HG03066 (cell line): ENCODE results near the gene PC.
"Not testable (repeated sequence)": the region's sequence is repeated elsewhere in the genome, so short reads cannot be mapped to it uniquely, and the experiment has no call there.

Experiments
- ATAC-seq: cut with Tn5 transposase; IDR thresholded peaks from one replicate; pipeline ENCODE4 v1.9.1; 2021; ENCODE audit warnings: low read depth; ENCODE audit not compliant: unreplicated experiment

The PC gene

DNA sequence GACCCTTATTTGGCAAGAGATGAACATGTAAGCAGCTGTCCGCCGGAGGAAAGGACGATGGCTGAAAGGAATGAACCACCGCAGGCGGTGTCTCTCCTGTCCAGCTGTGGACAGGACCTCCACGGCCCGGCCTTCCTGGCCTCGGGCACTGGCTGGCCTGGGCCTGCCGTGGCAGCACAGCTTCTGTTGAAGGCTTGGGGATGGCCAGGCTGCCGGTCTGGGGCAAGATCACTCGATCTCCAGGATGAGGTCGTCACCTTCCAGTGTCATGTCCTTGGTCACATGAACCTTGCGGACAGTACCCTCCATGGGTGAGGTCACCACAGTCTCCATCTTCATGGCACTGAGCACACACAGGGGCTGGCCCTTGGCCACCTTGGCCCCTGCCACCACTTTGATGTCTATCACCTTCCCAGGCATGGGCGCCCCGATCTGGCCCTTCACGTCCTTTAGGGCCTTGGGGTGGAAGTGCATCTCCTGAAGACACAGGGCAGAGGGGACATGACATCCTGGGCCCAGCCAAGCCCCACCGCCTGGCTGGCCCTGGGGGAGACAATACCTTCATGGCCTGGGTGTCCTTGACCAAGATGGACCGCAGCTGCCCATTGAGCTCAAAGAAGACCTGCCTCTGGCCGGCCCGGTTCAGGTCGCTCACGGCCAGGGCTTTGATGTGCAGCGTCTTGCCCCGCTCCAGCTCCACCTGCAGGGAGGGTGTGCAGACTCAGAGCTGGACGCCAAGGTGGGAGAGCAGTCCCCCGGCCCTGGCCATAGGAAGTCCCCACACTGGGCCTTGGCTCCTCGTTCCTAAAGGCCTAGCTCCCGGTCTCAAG lies 109.3 kb downstream of the PC start:
- ATAC-seq: no peak

DNA sequence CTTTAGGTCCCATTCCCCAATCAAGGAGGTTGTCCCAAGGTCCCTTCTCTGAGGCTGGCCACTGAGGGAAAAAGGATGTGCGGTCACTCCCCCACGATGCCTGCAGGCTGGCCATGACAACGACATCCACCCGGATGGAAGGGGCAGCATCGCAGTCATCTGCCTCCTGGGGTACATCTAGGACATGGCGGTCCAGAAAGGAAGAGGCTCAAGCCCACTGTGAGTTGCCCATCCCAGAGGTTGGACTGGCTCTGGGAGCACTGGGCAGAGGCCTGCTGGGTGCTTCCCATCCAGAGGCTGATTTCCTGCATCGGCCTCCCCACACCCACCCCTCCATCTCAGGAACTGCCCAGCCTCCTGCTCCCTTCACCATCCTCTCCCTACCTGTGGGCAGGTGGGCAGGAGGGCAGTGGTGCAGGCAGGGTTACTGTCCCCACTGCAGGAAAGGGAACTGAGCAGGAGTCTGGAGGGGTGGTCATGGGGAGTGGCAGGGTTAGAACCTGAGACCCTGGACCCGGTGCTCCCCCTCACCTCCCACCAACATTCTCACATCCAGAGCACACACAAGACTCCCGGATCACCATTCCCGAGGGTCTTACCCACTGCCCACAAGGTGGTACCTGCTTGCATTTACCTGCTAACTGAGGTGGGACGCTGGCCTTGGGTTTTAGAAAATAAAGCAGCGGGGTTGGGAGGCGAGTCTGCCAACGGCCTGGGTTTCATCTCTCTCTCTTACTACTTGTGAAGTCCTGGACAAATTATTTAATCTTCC lies 110.5 kb downstream of the PC start:
- ATAC-seq: no peak

DNA sequence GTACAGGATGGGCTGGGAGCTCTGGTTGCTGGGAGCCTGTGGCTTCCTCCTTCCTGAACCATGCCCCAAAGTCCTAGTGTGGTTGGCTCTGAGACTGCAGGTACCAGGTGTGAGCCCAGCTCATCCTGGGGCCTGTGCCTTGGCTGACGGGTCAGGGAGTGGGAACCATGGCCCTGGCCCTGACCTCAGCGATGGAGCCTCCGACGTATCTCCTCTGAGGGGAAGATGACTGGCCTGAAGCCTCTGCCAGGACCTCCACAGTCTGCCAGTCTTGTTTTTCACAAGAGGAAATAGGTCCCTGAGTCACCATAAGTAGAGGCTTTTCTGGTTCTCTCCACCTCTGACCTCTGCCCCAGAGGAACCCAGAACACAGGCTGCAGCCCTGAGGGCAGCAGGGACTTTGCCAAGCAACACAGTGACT lies 111.5 kb downstream of the PC start:
- no peak for ATAC-seq

DNA sequence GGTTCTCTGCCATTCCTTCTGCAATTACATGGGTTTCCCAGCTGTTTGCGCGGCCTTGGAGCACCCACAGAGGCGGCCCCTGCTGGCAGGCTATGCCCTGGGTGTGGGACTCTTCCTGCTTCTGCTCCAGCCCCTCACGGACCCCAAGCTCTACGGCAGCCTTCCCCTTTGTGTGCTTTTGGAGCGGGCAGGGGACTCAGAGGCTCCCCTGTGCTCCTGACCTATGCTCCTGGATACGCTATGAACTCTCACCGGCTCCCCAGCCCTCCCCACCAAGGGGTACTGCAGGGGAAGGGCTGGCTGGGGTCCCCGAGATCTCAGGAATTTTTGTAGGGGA lies 112.3 kb downstream of the PC start:
- ATAC-seq: no peak

DNA sequence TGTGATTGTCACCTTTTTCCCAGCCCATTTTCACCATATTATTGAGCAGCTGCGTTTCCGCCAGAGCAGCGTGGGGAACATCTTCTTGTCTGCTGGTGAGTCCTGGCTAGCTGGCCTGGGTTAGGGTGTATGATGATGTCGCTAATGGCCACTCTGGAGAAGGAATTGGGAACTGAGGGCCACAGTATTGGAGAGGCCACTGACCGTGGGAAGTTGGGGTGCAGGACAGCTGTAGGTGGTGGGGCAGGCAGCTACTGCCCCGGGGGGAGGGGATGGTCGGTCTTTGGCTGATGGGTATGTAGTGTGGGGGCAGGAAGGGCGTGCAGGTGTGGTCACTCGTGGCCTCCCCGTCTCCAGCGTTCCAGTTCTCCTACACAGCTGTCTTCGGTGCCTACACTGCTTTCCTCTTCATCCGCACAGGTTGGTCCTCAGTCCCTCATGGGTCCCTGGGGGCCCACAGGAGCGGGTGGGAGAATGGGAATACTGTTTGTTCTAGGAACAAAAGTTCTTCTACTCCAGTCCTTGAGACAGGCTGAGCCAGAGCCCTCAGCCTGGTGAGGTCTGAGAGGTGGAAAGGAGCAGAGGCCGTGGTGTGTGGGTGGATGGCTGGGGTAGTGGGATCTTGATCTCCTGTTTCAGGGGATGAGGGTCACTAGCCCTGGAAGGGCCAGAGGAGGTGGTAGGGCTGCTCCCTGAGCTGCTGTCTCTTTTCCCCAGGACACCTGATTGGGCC lies 112.9 kb downstream of the PC start:
- no peak for ATAC-seq

DNA sequence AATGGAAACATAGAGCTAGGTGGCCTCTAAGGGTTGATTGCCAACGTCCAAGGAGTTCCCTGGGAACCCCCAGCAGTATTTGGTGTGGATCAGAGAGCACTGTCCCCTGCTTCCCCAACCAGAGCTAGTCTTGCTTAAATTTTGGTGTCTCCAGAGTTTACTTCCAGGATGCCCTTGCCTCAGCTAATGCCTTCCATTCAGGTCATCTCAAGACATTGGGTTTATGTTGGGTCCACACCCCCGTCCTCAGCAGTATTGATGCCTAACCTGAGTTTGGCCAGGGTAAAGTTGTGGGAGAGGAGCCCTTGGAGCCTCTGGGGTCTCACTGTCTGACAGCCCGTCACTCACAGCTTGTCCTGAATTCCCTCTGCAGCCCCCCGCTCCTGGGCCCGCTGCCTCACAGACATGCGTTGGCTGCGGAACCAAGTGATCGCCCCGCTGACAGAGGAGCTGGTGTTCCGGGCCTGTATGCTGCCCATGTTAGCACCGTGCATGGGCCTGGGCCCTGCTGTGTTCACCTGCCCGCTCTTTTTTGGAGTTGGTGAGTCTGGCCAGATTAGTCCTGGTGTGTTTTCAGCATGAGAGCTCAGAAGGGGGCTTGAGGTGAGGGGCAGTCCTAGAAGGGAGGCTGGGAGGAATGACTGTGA lies 113.6 kb downstream of the PC start:
- no peak for ATAC-seq

DNA sequence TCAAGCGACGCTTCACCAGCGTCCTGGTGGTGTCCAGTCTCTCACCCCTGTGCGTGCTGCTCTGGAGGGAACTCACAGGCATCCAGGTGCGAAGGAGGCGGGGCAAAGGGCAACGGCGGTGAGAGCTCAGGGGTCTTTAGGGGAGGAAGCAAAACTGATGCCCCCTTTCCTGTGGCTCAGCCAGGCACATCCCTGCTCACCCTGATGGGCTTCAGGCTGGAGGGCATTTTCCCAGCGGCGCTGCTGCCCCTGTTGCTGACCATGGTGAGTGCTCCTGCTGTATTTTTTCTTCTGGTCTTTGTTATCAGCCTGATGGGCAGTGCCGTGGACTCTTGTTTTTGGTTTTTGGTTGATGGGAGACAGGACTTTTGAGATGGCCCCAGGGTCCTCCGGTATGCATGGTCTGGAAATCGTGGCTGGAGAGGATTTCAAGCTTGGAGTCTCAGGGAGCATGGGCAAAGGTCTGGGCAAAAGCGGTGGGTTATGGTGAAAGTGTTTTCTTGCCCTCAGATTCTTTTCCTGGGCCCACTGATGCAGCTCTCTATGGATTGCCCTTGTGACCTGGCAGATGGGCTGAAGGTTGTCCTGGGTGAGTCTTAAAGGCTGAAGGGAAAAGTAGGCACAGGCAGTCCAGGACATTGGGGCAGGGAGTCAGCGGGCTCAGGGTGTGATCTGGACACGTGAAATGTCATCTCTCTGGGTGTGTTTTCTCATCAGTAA lies 114.2 kb downstream of the PC start:
- ATAC-seq: no peak

DNA sequence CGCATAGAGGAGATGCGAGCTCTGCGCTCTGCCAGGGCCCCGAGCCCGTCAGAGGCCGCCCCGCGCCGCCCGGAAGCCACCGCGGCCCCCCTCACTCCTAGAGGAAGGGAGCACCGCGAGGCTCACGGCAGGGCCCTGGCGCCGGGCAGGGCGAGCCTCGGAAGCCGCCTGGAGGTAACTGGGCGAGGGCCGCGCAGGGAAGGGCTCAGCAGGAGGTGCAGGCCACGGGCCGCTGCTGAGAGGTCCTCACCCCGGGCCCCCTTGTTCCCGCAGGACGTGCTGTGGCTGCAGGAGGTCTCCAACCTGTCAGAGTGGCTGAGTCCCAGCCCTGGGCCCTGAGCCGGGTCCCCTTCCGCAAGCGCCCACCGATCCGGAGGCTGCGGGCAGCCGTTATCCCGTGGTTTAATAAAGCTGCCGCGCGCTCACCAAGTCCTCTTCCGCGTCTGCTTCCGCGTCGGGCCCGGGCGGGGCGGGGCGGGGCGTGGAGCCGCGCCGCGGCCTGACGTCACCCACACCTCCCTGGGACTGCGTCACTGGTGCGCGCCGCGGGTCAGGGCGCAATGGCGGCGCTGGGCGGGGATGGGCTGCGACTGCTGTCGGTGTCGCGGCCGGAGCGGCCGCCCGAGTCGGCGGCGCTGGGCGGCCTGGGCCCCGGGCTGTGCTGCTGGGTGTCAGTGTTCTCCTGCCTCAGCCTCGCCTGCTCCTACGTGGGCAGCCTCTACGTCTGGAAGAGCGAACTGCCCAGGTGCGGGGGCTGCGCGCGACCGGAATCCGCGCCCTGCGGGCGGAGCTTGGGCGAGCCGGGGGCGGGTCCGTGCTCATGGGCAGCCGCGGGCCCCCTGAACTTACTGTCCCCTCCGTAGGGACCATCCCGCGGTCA lies 115.0 kb downstream of the PC start, which contains the start of gene RCE1:
RCE1 (plus strand) TSS at position 546 of the 880 bp plus-strand sequence; CDS start at position 561, 15 bp downstream.
- ATAC-seq: peak; percentile 64

DNA sequence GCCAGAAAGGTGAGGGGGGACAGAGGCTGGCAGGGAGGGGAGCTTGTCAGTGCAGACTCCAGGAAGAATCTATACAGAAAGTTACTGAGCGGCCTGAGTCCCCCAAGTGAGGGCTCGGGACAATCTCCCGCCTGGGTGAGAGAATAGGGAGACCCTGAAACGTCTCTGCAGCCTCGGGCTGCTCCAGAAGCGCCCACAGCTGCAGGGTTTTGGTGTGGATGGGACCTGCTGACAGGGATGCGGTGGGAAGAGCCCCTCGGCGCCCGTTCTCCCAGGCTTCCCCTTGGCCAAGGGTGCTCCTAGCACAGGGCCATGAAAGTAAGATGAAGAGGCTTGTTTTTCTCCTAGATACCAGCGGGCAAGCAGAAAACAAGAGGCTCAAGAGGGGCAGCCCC lies 115.7 kb downstream of the PC start:
- no peak for ATAC-seq

DNA sequence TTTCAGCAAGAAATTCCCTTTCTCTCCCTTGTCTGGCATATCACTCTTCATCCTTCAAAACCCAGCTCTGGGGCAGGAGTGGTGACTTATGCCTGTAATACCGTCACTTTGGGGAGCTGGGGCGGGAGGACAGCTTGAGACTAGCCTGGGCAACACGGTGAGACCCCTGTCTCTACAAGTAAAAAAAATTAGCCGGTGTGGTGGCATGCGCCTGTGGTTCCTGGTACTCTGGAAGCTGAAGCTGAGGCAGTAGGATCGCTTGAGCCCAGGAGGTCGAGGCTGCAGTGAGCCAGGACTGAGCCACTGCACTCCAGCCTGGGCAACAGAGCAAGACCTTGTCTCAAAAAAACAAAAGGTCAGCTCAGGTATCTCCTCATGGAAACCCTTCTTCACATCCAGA lies 116.3 kb downstream of the PC start:
- ATAC-seq: no peak

DNA sequence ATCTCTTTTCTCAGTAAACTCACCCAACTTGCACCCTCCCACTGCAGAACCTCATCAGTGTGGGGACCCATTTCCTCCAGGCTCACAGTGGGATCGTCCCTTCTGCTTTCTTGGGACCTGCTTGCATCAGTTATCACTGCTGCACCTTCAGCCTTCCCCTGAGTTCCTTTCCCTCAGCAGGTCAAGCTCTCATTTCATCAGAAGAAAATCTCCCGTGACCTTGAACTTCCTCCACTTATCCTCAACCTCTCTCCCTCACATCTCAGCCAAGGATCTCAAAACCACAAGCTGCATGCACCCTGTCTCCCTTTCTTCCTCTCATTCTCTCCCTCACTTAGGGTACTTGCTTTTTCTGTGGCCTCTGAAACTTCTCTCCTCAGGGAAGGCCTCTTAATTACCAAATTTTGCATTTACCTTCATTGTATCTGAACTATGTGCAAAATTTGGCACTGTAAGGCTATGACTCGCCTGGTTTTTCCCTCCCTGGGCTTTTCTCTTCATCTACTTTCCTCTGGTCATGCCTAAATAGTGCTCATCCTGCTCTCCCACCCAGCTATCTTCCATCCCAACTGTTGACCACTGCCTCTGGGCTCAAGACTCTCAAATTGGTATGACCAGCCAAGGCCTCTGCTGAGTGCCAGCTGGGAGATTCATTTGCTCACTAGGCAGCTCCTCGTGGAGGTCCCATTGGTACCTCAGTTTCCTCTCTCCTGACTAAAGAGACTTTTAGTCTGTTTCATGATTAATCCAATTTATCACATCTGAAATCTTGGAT lies 117.7 kb downstream of the PC start:
- no peak for ATAC-seq

DNA sequence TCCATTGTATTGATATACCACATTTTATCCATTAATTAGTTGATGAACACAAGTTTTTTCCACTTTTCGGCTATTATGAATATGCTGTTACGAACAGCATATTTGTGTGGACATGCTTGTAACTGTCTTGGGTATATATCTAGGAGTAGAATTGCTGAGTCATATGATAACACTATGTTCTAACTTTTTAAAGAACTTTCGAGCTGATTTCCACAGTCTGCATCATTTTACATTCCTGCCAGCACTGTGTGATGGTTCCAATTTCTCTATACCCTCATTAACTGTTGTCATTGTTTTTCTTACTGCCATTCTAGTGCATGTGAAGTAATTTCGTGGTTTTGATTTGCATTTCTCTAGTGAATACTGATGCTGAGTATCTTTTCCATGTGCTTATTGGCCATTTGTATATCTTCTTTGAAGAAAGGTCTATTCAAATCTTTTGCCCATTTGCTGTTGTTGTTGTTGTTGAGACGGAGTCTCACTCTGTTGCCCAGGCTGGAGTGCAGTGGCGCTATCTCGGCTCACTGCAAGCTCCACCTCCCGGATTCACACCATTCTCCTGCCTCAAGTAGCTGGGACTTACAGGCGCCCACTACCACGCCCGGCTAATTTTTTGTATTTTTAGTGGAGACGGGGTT lies 122.3 kb downstream of the PC start:
- ATAC-seq: no peak

DNA sequence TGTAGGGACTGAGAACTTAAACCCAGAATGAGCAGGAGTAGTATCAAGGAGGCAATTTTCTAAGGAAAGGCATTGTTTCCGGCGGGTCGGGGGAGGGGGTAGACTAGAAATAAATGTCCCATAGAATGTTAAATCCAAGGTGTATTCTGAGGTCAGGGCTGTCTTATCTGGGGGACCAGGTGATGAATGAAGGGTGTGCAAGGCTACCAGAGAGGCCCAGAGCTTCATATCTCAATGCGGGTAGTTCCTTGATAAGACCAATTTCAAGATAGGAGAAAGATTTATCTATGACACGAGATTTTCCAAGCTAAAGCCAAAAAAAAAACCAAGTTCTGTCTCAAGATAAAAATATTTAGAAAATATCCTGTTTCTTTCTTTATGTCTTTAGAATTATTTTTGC lies 123.2 kb downstream of the PC start:
- ATAC-seq: no peak

DNA sequence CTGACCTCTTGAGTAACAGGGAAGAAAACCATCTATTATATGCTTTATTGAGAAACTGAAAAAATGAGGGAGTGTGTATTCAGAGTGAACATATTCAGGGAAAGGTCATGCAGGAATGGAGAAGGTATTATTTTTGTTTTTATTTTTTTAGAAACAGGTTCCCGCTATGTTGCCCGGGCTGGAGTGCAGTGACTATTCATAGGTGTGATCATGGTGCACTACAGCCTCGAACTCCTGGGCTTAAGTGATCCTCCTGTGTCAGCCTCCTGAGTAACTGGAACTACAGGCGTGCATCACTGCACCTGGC lies 123.7 kb downstream of the PC start:
- no peak for ATAC-seq

DNA sequence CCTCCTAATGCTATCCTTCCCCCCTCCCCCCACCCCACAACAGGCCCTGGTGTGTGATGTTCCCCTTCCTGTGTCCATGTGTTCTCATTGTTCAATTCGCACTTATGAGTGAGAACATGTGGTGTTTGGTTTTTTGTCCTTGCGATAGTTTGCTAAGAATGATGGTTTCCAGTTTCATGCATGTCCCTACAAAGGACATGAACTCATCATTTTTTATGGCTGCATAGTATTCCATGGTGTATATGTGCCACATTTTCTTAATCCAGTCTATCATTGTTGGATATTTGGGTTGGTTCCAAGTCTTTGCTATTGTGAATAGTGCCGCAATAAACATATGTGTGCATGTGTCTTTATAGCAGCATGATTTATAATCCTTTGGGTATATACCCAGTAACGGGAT lies 133.6 kb downstream of the PC start:
- not testable (repeated sequence) for ATAC-seq

DNA sequence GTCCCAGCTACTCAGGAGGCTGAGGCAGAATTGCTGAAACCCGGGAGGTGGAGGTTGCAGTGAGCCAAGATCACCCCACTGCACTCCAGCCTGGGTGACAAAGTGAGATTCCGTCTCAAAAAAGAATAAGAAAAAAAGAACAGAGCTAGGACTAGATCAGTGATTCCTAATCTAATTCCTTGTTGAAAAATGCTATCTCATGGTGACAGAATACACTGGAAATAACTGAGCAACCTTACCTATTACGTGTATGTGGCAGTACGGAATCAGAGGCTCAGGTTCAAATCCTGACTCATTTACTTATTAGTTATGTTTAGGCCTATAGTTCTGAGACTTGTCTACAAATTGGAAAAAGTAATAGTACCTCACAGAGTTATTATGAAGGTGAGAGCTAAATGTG lies 134.5 kb downstream of the PC start:
- ATAC-seq: no peak

DNA sequence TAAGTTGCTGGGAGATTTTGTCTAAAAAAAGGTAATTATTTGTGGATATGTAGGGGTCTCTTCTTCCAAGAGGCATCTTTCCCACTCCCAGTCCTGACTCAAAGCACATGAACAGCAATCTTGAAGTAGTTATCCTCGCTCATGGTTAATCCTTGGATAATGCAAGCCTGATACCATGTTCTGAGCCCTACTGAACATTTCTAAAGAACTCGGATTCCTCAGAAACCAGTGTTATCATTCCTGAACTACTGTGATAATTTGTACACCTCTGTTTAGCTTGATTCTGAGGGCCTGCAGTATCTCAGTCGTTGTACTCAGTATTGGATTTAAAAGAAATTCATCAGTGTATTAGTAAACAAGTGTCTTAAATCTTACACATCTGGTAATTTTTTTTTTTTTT lies 137.3 kb downstream of the PC start:
- ATAC-seq: no peak

DNA sequence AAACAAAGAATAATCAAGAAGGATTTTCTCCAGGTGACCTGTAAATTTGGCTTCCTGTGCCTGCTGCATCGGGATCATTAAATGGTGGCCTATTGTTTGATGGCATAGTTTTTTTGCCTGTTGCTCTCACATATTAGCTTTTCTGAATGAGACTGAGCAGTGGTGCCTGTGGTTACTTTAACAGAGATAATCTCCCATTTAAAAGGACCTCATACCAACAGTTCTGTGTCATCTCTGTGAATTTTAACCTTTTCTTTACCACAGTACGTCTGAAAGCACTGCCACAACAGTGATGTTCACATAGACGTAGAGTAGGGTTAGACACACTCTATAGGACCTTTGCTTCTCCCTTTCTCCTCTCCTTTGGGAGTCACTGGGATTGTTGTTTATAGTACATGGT lies 137.8 kb downstream of the PC start:
- ATAC-seq: no peak
